Ammon's horn (tissue), 1 donor: ENCODE results near the gene GRID2IP.

Experiments
- DNase-seq: peaks from one replicate; pipeline ENCODE4 v3.0.0-alpha.2; 2016; ENCODE audit warnings: low spot score

GRID2IP gene

GRCh38 chr7:6562106-6562505, 10.8 kb upstream of the GRID2IP start:
- no peak for DNase-seq

GRCh38 chr7:6559896-6560295, 8.6 kb upstream of the GRID2IP start:
- no peak for DNase-seq

GRCh38 chr7:6558837-6559236, 7.6 kb upstream of the GRID2IP start:
- peak; percentile 17 for DNase-seq

GRCh38 chr7:6556196-6556595, 4.9 kb upstream of the GRID2IP start:
- DNase-seq, result no peak

GRCh38 chr7:6554848-6555247, 3.6 kb upstream of the GRID2IP start:
- DNase-seq, result no peak

GRCh38 chr7:6553448-6554044, 2.3 kb upstream of the GRID2IP start:
- no peak for DNase-seq

GRCh38 chr7:6547400-6547799, 3.9 kb downstream of the GRID2IP start:
- no peak for DNase-seq

GRCh38 chr7:6546498-6547251, 4.6 kb downstream of the GRID2IP start:
- DNase-seq, result no peak

GRCh38 chr7:6545398-6546126, 5.7 kb downstream of the GRID2IP start:
- no peak for DNase-seq

- no peak for DNase-seq
These were observed 8.9 kb downstream of the GRID2IP start for GRCh38 chr7:6542368-6542767.

GRCh38 chr7:6536262-6537260, 14.7 kb downstream of the GRID2IP start:
- peak; percentile 28 for DNase-seq

GRCh38 chr7:6533893-6534495, 17.3 kb downstream of the GRID2IP start:
- no peak for DNase-seq

- no peak for DNase-seq
These were observed 18.7 kb downstream of the GRID2IP start for GRCh38 chr7:6532516-6532915.

GRCh38 chr7:6531492-6532279, 19.6 kb downstream of the GRID2IP start:
- DNase-seq, result no peak

GRCh38 chr7:6530626-6531491, 20.4 kb downstream of the GRID2IP start:
- no peak for DNase-seq

GRCh38 chr7:6529643-6530042, 21.6 kb downstream of the GRID2IP start:
- no peak for DNase-seq

- DNase-seq, result no peak
These were observed 22.7 kb downstream of the GRID2IP start for GRCh38 chr7:6528401-6529130.

GRCh38 chr7:6526997-6527378, 24.3 kb downstream of the GRID2IP start:
- no peak for DNase-seq
